Coronary artery (tissue), 2 donors: Measurements from ENCODE around the gene NASP.

Experiments used
- DNase-seq: peaks from one replicate; pipeline ENCODE4 v3.0.0-alpha.2; 2017; ENCODE audit warnings: low spot score
- H3K27ac ChIP-seq, 2 donors: fragments of 200-600 bp; sonication (generic); one replicate each; pipeline ENCODE4 v1.5.1; 2016 to 2019
- H3K4me3 ChIP-seq: fragments of 200-600 bp; sonication (generic); 2 replicates; pipeline ENCODE4 v1.5.1; 2016; ENCODE audit warnings: mild to moderate bottlenecking, moderate library complexity
- TF ChIP-seq, protein P1 (sequence below): fragments of 200-600 bp; sonication (generic); IDR thresholded peaks from one replicate; pipeline ENCODE4 v1.5.1; 2019; ENCODE audit warnings: antibody characterized with exemption

NASP gene

DNA sequence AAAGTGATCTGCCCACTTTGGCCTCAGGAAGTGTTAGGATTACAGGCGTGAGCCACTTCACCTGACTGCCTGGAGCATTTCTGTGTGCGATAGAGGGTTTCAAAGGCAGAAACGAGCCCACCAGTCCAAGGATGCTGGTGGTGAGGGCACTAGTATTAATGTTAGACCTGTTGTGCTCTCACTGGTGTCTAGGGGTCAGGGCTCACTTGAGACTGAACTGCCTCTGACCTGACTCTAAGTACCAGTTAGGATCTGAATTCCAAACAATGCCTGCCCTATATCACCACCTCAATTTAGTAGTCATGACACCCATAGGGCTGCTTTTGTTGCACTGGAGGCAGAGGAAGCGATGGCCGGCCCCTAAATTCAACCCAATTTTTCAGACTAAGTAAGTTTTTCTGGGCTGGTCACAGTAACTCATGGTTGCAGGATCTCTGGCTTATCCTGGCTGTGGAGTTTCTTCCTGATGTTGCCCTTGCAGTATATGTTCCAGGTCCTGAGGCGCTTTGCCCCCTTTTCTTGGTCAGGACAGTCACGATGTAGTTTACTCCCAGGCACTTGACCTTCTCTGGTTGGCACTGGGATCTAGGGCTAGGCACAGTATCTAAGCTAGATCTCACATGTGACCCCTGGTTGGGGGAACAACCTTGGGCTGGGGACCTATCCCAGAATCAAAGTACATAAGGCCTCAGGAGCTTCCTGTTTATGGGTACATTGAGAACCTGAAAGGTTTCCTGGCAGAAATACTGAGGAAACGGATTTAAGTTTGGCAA lies 35.5 kb downstream of the NASP start:
- Histone ChIP-seq H3K4me3 (no peak overlapping the region), H3K27ac (peak overlapping the region in 1 of 2 donors; percentile 72)
- TF ChIP-seq, protein P1, sequence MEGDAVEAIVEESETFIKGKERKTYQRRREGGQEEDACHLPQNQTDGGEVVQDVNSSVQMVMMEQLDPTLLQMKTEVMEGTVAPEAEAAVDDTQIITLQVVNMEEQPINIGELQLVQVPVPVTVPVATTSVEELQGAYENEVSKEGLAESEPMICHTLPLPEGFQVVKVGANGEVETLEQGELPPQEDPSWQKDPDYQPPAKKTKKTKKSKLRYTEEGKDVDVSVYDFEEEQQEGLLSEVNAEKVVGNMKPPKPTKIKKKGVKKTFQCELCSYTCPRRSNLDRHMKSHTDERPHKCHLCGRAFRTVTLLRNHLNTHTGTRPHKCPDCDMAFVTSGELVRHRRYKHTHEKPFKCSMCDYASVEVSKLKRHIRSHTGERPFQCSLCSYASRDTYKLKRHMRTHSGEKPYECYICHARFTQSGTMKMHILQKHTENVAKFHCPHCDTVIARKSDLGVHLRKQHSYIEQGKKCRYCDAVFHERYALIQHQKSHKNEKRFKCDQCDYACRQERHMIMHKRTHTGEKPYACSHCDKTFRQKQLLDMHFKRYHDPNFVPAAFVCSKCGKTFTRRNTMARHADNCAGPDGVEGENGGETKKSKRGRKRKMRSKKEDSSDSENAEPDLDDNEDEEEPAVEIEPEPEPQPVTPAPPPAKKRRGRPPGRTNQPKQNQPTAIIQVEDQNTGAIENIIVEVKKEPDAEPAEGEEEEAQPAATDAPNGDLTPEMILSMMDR, result no peak
- no peak for DNase-seq

DNA sequence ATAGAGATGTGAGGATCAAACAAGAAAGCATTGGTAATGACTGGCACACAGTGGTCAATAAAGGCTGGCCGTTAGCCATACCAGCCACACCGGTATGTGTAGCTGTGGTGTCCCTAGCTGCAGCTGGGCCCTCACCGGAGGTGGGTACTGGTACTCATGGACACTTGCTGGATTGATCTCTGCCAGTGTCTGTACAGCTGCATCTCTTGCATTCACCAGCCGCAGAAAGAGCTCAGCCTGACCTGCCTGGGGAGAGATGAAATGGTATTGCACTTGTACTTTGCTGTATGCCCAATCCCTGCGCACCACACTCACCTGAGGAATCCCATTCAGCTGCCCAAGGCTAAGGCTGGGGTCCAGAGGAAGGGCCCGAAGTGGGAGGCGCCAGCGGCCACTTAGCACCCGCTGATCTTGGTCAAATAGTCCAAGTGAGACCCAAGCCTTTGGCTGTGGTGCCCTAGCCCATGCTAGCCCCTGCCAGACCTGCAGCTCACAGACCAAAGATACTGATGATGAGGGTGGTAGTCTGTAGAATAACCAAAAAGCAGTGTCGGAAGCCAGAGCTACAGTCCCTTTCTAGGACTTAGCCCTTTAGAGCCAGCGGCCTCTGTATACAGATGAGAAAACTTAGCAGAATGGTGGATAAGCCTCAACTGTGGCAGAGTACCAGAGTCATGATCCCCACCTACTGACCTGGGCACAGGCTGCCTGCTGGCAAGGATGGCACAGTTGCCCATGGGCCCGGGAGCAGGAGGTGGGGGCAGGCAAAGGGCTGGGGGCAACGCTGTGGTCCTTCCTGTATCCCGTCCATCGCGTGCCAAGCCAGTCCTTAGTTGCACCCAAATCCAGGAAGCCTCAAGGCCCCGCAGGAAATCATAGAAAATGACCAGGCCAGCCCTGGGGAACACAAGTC lies 37.0 kb downstream of the NASP start:
- TF ChIP-seq, protein P1, result no peak
- Histone ChIP-seq H3K27ac (peak overlapping the region in 1 of 2 donors; percentile 72), H3K4me3 (no peak overlapping the region)
- DNase-seq, result no peak

GRCh38 chr1:45621501-45621836 lies 37.6 kb downstream of the NASP start:
- H3K4me3 ChIP-seq, result no peak overlapping the region
- no peak for DNase-seq
- TF ChIP-seq, protein P1, result no peak
- peak overlapping the region in 1 of 2 donors; percentile 72 for H3K27ac ChIP-seq

DNA sequence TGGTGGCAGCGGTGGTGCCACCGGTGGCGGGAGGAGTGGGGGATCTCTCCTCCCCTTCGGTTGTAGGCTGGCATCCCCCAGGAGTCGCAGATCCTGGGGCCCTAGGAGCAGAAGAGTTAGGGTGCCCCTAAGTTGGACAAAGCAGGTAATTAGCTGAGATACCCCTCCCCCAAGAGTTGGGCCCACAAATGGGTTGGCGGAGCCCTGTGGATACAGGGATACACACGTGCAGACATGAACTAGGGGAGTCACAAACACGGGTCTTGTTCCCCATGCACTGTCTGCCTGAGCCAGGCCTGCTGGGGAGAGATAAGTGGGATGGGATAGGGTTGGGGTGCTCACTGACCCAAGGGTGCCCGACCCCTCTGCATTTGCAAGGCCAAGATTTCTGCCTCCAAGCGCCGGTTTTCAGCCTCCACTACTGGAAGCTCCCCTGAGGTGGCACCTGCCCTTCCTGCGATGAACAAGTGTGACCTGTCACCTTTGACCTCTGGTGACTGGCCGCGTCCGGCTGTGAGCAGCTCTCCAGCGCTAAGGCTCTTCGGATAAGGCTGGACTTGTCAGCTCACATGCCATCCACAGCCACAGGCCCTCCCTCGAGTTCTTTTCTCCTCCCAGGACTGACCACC lies 38.2 kb downstream of the NASP start:
- peak overlapping the region in 1 of 2 donors; percentile 72 for H3K27ac ChIP-seq
- TF ChIP-seq, protein P1, result no peak
- peak overlapping the region; percentile 32 for H3K4me3 ChIP-seq
- no peak for DNase-seq

DNA sequence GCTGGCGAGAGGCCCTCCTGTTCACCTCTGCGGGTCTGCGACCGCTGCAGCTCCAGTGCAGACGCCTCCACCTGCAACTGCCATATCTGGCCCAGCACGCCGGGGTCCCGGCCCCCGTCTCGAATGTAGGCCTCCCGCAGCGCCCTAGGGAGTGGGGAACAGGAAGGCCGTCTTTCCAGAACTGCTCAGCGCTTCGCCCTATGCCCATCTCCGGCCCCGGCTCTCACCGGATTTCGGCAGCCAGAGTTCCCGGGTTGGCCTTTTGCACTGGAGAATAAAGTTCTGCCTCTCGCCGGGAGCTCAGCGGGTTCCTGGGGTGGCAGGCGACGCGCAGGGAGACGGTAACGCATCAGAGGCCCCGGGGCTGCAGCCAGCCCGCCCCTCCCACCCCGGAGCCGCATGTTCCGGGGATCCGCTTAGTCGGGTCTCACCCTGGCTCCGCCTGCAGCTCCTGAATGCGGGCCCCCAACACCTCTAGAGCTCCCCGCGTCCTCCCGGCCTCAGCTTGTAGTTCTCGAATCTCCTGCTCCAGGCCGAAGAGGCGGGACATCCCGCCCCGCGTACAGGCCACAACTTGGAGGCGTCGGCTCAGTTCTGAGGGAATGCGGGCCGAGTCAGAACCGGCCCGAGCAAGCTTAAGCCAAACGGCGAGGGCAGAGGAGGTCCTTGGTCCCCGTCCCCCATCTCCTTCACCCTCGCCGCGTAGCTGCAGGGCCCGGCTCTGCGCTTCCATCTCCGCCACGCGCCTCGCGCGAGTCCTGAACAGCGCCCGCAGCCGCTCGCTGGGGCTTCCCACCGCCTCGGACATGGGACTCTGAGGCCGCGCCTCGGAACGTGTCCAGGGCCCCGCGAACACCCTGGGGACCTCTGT lies 38.9 kb downstream of the NASP start:
- Histone ChIP-seq H3K27ac (peak overlapping the region in 1 of 2 donors; percentile 72), H3K4me3 (peak overlapping the region; percentile 32)
- TF ChIP-seq, protein P1, result no peak
- peak; percentile 75 for DNase-seq

DNA sequence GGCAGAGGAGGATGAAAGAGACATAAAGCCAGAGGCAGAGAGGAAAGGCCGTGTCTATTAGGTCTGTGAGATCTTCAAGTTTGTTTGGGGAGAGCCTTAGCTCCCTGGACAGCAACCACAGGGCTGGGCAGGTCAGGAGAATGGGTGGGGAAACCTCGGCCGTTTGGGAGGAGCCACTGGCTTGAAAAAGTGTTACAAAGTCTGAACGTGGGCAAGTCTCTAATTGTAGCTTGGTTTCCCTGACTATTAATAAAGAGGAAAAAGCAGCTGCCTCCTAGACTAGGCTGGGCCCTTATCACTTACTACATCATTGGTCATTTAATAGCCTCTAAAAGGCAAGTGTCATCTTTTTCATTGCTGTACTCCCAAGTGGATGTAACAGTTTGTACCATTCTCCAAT lies 40.1 kb downstream of the NASP start, which contains the start of gene CCDC17:
Gene CCDC17 (minus strand): TSS at position 83 of the 400 bp plus-strand sequence. CDS start 145 bp downstream, outside the sequence.
- TF ChIP-seq, protein P1, result no peak
- Histone ChIP-seq H3K4me3 (peak within 1 kb of the TSS; percentile 32), H3K27ac (peak within 1 kb of the TSS in 1 of 2 donors; percentile 72)
- DNase-seq, result no peak
